SK-N-MC (cell line): ENCODE results near the gene ARHGEF17.

Source experiments
- EZH2 ChIP-seq: fragments of 200-600 bp; sonication (generic); IDR thresholded peaks from one replicate; pipeline ENCODE4 v1.6.1; 2017; ENCODE audit warnings: antibody characterized with exemption
- FOXP2 ChIP-seq: optimal IDR thresholded peaks from 2 replicates; pipeline ENCODE3; 2011; ENCODE audit warnings: mild to moderate bottlenecking, moderate library complexity; ENCODE audit not compliant: insufficient read depth; ENCODE audit errors: extremely low read length, control extremely low read depth
- POLR2AphosphoS5 ChIP-seq: IDR thresholded peaks from 2 replicates; pipeline ENCODE4 v1.6.1; 2012; ENCODE audit warnings: mild to moderate bottlenecking, low read depth, low read length, borderline replicate concordance

- TF ChIP-seq EZH2 (no peak), FOXP2 (no peak), POLR2AphosphoS5 (no peak)
Observed at GRCh38 chr11:73281201-73281741, 26.8 kb upstream of the ARHGEF17 start.
